Astrocyte of the cerebellum (primary cell): ENCODE data around the gene RLF.
A peak's percentile ranks its signal among the peaks of the same experiment; 100 is the strongest.

Experiments used
- DNase-seq: peaks from one replicate; pipeline ENCODE4 v3.0.0-alpha.2; 2011; ENCODE audit warnings: low read depth
- H3K4me3 ChIP-seq: 2 replicates; pipeline ENCODE4 v1.5.1; 2011; ENCODE audit warnings: mild to moderate bottlenecking, low read depth, low read length, moderate library complexity
- in situ Hi-C: cut with HindIII; loops from 2 replicates; pipeline ENCODE4 v1.10.0; 2017; ENCODE audit warnings: low sequenced_read_pairs
- TF ChIP-seq, protein P1 (sequence below): IDR thresholded peaks from 2 replicates; pipeline ENCODE4 v1.5.1; 2012; ENCODE audit warnings: low read length, low read depth, moderate library complexity, mild to moderate bottlenecking; ENCODE audit errors: missing control alignments

The RLF gene

DNA sequence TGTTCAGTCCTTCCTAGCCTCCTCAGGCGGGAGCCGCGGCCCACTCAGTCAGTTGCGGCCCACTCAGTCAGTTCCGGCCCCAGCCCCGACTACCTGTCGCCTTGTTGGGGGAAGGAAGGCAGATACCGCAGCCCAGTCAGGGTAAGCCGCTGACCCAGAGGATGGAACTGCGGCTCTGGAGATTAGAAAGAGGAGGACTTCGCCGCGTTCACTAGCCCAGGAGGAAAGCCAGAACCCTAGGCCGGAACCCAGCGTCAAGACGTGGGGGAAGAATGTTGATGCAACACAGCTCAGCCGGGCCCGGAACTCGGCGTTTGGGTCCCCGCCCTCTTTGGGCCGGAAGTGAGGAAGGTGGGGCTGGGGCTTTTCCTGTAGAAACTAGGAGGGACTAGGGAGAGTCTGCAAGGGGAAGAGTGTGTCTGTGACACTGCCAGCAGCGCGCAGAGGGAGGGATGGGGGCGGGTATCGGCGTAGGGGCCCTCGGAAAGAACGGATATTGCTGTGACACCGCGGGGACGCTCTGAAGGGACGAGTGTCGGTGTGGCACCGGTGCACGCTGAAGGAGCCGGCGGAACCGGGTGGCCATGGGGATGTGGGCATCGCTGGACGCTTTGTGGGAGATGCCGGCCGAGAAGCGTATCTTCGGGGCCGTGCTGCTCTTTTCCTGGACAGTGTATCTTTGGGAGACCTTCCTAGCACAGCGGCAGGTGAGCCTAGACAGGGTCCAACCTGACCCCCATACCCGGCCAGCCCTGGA is 96.7 kb downstream of the RLF start, which contains the start of gene ZMPSTE24:
Gene ZMPSTE24, plus strand, starts transcription at position 549 of the 757 bp plus-strand sequence. Its CDS starts 36 bp downstream, at position 585.
- H3K4me3 ChIP-seq, result peak within 1 kb of the TSS; percentile 97
- peak; percentile 95 for DNase-seq
- in situ Hi-C loops, result no loop called here
- TF ChIP-seq, protein P1, sequence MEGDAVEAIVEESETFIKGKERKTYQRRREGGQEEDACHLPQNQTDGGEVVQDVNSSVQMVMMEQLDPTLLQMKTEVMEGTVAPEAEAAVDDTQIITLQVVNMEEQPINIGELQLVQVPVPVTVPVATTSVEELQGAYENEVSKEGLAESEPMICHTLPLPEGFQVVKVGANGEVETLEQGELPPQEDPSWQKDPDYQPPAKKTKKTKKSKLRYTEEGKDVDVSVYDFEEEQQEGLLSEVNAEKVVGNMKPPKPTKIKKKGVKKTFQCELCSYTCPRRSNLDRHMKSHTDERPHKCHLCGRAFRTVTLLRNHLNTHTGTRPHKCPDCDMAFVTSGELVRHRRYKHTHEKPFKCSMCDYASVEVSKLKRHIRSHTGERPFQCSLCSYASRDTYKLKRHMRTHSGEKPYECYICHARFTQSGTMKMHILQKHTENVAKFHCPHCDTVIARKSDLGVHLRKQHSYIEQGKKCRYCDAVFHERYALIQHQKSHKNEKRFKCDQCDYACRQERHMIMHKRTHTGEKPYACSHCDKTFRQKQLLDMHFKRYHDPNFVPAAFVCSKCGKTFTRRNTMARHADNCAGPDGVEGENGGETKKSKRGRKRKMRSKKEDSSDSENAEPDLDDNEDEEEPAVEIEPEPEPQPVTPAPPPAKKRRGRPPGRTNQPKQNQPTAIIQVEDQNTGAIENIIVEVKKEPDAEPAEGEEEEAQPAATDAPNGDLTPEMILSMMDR, result no peak

DNA sequence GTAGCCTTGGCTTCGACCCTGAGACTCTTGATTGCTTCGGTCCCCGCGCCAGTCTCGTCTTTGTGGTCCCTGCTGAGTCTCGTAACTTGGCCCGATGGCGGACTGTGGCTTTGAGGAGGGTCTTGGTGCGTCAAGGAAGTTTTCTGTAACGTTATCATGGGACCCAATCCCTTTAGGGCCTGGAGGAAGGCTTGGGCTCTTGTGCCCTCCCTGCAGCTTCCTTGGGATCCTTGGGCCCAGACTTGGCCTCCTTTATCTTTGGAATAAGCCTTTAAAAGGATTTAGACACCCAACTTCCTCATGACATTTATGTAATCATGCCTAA is 97.2 kb downstream of the RLF start:
- TF ChIP-seq, protein P1, result no peak
- H3K4me3 ChIP-seq, result peak overlapping the region; percentile 97
- DNase-seq, result no peak
- in situ Hi-C loops, result no loop called here

DNA sequence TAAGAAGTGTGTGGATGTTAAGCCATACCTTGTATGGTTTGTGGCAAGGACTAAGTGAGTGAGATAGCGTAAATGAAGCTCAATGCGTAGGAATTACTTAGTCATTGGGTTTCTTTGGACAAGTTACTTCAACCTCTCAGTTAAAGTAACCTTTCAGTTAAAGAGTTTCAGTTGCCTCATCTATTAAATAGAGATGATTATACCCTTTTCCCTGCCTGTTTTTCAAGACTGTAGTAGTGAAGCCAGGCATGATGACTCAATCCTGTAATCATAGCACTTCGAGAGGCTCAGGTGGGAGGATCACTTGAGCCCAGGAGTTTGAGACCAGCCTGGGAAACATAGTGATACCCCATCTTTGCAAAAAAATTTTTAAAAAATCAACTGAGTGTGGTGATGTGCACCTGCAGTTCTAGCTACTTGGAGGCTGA is 103.2 kb downstream of the RLF start:
- DNase-seq, result no peak

DNA sequence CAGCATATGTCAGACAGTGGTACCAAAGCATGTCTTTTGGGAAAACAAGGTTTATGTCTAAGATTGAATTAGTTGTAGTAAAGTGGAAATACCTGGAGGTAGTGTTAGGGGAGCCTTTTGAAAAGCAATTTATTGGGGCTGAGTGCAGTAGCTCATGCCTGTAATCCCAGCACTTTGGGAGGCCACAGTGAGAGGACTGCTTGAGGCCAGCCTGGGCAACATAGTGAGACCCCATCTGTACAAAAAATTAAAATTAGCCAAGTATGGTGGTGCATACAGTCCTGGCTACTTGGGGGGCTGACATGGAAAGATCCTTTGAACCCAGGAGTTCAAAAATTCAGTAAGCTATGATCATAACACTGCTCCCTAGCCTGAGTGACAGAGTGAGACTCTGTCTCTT is 104.1 kb downstream of the RLF start:
- TF ChIP-seq, protein P1, result no peak
- DNase-seq, result no peak
- in situ Hi-C loops, result no loop called here
- no peak overlapping the region for H3K4me3 ChIP-seq

More for the DNA sequence above, 103.2 kb downstream of the RLF start:
- in situ Hi-C loops, result no loop called here
- TF ChIP-seq, protein P1, result no peak
- no peak overlapping the region for H3K4me3 ChIP-seq

DNA sequence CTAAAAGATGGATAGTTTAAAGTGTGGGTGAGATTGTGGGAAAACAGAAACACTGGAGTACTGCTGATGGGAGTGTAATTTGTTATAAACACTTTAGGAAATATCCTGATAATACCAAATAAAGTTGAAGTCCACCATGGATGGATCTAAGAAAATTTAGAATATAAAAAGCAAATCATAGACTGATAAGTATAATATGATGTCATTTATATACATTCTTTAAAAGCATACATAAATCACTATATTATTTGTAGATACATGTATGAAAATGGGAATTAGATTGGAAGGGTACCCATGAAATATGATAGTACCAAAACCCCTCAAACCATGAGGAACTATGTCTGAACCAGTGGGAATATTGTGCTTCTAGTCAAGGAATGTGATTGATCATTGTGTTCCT is 104.7 kb downstream of the RLF start:
- in situ Hi-C loops, result no loop called here
- H3K4me3 ChIP-seq, result no peak overlapping the region
- no peak for DNase-seq
- TF ChIP-seq, protein P1, result no peak

DNA sequence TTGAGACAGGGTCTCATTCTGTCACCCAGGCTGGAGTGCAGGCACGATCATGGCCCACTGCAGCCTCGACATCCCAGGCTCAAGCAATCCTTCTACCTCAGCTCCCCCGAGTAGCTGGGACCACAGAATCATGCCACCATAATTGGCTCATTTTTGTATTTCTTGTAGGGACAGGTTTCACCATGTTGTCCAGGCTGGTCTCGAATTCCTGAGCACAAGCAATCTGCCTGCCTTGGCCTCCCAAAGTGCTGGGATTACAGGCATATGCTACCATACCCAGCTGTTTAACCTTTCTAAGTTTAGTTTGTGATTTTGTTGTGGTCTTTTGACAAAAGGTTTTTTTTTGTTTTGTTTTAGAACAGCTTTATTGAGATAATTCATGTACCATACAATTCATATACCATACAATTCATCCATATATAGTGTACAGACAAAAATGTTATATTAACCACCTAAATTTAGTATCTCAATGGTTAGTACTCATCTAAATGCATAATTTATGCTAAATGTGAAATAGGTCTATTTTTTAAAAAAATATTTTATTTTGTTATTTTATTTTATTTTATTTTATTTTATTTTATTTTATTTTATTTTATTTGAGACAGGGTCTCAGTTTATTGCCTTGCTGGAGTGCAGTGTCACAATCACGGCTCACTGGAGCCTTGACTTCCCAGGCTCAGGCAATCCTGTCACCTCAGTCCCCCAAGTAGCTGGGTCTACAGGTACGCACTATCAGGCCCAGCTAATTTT is 105.8 kb downstream of the RLF start:
- TF ChIP-seq, protein P1, result no peak
- in situ Hi-C loops, result no loop called here
- H3K4me3 ChIP-seq, result no peak overlapping the region
- no peak for DNase-seq
